IPS-11a (cell line): ENCODE measurements around the gene ATG7.

Source experiments
- H3K4me3 ChIP-seq: one replicate; pipeline ENCODE4 v1.5.1; 2013; ENCODE audit warnings: low read depth, low read length, control low read depth

ATG7 gene

GRCh38 chr3:11532931-11533391, 260.8 kb downstream of the ATG7 start:
- no peak overlapping the region for H3K4me3 ChIP-seq

- no peak overlapping the region for H3K4me3 ChIP-seq
Measured at GRCh38 chr3:11534011-11534792, 262.0 kb downstream of the ATG7 start.

- no peak overlapping the region for H3K4me3 ChIP-seq
Measured at GRCh38 chr3:11534793-11535101, 262.6 kb downstream of the ATG7 start.

DNA sequence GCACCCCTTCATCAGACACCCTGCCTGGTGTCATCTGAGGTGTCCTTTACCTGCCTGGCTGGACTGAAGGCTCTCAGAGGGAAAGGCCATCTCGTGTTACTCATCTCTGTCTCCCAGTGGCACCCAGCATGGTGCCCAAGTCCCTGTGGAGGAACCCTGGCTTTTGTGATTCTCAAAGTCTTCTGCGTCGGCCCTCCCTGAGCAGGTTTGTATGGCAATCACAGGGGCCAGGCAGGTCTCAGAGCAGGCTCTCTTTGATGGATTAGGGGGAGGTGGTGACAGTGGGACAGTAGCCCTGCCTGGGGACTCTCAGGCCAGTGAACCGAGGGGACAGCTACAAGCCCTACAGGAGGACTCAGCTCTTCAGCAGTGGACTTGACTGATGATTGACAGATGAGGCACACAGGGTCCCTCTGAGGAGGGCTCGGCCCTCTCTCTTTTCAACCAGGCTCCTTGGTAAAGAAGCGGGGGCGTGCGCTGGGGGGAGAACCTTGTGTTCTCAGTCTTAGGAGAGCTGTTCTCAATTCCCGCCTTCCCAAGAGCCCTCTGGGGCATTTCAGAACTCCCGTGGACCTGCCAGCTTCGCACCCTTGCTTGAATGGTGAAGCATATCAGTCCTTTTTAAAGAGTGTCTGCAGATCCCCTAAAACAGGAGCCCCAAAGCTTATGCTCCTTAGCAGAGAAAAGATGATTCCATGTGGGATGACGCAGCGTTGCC, 263.2 kb downstream of the ATG7 start:
- no peak overlapping the region for H3K4me3 ChIP-seq

- no peak overlapping the region for H3K4me3 ChIP-seq
Measured at GRCh38 chr3:11536132-11536935, 264.1 kb downstream of the ATG7 start.

GRCh38 chr3:11536936-11537612, 264.9 kb downstream of the ATG7 start:
- H3K4me3 ChIP-seq = no peak overlapping the region

GRCh38 chr3:11538581-11538980, 266.4 kb downstream of the ATG7 start:
- no peak overlapping the region for H3K4me3 ChIP-seq

GRCh38 chr3:11539218-11539617, 267.0 kb downstream of the ATG7 start:
- no peak overlapping the region for H3K4me3 ChIP-seq

- no peak overlapping the region for H3K4me3 ChIP-seq
Measured at GRCh38 chr3:11539677-11540076, 267.5 kb downstream of the ATG7 start.

DNA sequence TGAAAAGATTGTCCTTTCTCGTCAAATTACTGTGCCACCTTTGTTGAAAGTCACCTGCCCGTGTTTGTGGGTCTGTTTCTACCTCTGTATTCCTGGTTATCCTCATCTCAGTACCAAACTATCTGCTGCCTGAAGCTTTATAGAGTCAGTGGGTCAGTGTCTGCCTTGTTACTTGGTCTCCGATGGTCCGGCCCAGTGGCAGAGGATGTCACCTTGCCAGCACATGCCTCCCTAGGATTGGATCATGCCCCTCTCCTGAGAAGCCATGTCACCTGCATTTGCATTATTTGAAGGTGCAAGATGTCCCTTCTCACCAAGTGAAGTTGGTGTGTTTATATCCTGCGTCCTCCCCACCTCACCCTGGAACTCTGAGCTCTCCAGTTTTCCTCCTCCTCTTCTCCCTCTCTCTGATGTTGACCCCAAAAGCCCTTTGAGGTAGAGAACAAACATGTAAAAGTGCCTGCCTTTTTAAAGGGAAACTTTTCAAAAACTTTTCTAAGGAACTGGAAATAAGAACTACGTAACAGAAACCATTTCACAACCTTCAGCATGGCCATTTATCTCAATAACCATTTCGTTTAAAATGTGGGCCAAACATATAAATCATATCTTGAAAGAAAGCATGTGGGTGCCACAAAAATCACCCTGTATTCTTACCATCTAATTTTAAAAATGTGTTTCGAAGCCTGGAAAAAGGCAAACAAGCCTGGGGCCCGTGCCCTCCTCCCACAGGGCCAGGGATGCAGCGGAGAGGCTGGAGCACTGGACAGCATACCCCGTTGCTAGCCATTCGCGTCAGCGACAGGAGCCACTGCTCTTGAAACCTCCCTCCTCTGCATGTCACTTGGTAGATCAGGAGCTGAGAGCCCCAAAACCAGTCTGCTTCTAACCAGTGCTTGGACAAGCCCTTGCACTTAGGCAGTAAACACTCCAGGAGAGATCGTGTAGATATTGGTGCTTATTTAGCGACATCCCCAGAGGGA, 269.4 kb downstream of the ATG7 start:
- H3K4me3 ChIP-seq = no peak overlapping the region

GRCh38 chr3:11542551-11542950, 270.4 kb downstream of the ATG7 start:
- no peak overlapping the region for H3K4me3 ChIP-seq

GRCh38 chr3:11543141-11543947, 271.1 kb downstream of the ATG7 start:
- H3K4me3 ChIP-seq = no peak overlapping the region

- H3K4me3 ChIP-seq = no peak overlapping the region
Measured at GRCh38 chr3:11543948-11544387, 271.8 kb downstream of the ATG7 start.

- no peak overlapping the region for H3K4me3 ChIP-seq
Measured at GRCh38 chr3:11544412-11545181, 272.4 kb downstream of the ATG7 start.

DNA sequence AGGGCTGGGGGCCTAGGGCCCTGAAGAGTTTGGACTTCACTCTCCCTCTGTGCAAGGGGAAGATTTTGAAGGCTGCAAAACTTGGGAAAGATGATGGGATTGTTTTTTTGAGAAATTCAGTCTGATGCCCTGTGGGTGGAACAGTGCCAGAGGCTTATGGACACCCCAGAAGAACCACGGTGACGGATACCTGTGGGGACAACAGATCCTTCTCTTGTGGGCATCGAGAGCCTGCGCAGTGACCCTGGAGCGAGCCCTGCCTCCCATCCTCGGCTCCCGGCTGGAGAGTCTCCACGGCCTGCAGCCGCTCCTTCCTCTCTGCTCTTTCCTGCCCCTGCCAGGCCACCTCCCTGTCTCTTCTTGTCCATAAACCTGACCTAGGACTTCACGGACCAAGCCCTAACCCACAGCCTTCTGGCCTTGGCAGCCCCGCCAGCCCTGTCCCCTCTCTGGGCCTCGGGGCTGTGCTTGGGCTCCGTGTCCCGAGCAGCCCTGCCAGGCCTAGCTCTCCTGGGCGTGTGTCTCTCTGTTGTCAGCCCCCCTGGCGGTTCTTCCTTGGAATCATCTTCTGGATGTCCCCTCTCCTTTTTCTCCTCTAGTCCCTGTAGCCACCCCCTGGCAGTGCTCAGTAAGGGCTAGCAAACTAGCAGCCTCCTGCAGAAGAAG, 273.1 kb downstream of the ATG7 start:
- H3K4me3 ChIP-seq = no peak overlapping the region

GRCh38 chr3:11546657-11547302, 274.6 kb downstream of the ATG7 start:
- no peak overlapping the region for H3K4me3 ChIP-seq

DNA sequence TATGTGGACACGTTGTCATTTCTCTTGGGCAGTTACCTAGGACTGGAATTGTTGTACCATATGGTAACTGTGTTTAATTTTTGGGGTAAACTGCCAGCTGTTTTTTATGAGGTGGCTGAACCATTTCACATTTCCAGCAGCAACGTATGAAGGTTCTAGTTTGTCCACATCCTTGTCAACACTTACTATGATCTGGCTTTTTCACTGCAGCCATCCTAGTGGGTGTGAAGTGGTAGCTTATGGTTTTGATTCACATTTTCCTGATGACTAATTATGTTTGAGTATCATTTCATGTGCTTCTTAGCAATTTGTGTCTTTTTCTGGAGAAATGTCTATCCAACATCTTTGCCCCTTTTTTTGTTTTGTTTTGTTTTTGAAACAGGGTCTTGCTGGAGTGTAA, 275.3 kb downstream of the ATG7 start:
- no peak overlapping the region for H3K4me3 ChIP-seq
